KG1 (cell line): ENCODE results near the gene ACSM2A.
"Not testable (repeated sequence)": the region's sequence is repeated elsewhere in the genome, so short reads cannot be mapped to it uniquely, and the experiment has no call there.

Source experiments
- DNase-seq: peaks from one replicate; lab custom pipeline; 2025; lab: John Stamatoyannopoulos, UW

Gene ACSM2A

GRCh38 chr16:20459227-20459626, 7.9 kb downstream of the ACSM2A start:
- DNase-seq: not testable (repeated sequence)

- DNase-seq: not testable (repeated sequence)
These were observed 9.0 kb downstream of the ACSM2A start for GRCh38 chr16:20460313-20460712.

- not testable (repeated sequence) for DNase-seq
These were observed 17.6 kb downstream of the ACSM2A start for GRCh38 chr16:20468954-20469353.

DNA sequence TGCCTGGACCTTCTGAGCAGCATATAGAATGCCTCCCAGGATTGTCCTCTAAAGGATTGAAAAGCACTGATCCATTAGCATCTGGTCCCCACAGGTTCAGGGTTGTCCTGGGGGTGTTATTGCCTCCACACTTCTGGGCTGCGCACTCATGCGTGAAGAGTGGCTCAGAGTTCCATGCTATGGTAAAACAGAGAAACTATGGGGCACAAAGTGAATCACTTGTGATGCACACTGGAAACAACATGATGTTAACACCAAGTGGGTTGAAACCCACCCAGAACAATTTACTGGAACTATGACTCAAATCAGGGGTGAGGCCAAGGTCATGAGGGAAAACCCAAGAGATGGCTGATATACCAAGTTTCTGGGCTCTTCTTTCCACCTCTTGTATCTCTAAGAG, 18.6 kb downstream of the ACSM2A start:
- not testable (repeated sequence) for DNase-seq

DNA sequence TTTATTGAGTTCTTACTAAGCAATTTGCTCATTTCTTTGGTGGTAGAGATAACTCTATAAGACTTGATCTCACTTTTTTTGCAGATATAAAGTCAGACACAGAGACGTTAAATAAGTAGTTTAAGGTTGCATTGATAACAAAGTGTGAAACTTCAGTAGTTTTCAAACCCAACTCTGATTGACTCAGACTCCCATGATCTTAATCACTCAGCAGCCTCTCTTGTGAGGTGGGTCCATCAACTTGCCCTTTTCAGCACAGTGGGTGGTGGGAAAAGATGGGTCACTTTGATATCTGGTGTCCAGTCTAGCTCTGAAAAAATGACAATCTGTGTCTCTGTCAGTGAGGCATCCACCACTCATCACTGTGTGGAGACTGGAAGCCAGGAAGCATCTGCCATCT, 19.4 kb downstream of the ACSM2A start:
- not testable (repeated sequence) for DNase-seq

GRCh38 chr16:20477188-20477744, 25.9 kb downstream of the ACSM2A start:
- DNase-seq: not testable (repeated sequence)

GRCh38 chr16:20483989-20484388, 32.7 kb downstream of the ACSM2A start:
- not testable (repeated sequence) for DNase-seq

- no peak for DNase-seq
These were observed 33.4 kb downstream of the ACSM2A start for GRCh38 chr16:20484726-20485125.

GRCh38 chr16:20485408-20485807, 34.1 kb downstream of the ACSM2A start:
- no peak for DNase-seq

DNA sequence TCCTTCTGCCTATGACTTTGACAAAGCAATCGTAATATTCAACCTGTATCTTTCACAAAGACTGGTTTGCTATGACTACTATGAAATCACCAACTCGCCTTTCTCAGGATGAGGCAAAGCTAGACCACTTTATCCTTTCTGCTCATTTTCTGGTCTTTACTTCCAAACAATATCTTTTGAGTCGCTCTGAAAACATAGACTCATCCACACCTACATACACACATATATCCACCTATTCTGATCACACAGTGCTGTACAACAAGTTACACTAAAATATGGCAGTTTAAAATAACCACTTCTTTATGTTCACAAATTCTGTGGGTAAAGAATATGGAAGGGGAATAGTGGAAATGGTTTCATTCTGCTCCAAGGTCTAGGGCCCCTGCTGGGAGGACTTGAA, 39.7 kb downstream of the ACSM2A start:
- not testable (repeated sequence) for DNase-seq

DNA sequence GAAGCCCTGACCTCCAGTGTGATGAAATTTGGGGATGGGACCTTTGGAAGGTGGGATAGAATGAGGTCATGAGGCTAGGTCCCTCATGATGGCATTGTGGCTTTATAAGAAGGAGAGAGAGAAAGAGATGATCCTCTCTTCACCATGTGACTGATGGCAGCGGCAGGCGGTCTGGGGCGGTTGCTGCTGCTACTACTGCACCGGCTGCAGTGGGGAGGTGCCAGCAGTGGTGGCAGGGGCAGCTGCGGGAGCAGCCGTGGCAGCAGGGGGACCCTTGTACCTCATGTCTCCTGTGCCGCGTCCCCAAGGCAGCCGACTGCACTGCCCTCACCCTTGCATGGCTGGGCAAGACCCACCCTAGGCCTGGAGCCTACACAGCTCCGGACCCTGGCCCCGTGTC, 40.1 kb downstream of the ACSM2A start:
- not testable (repeated sequence) for DNase-seq

DNA sequence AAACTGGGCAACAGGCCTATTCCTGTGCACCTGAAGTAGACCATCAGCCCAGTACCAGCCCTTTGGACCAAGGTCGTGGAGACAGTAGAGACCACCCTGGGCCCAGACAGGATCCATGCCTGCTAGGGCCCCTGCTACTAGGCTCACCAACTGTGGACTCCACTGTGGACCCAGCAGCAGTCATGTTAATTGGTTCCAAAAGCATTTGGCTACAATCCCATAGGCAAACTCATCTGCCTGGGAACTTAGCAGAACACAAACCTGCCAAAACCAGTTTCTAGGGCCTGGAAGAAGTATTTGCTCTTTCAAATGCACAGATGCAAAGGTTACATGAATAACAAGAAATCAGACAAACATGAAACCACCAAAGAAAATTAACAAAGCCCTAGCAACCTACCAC, 53.1 kb downstream of the ACSM2A start:
- no peak for DNase-seq

DNA sequence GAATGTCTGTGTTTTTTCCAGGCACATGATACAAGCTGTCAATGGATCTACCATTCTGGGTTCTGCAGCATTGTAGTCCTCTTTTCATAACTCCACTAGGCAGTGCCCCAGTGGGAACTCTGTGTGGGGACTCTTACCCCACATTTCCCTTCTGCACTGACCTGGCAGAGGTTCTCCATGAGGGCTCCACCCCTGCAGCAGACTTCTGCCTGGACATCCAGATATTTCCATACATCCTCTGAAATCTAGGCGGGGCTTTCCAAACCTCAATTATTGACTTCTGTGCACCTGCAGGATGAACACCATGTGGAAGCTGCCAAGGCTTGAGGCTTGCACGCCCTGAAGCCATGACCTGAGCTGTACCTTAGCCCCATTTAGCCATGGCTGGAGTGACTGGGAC, 56.0 kb downstream of the ACSM2A start:
- no peak for DNase-seq

- DNase-seq: no peak
These were observed 59.0 kb downstream of the ACSM2A start for GRCh38 chr16:20510323-20510722.

GRCh38 chr16:20515688-20516090, 64.4 kb downstream of the ACSM2A start:
- no peak for DNase-seq

DNA sequence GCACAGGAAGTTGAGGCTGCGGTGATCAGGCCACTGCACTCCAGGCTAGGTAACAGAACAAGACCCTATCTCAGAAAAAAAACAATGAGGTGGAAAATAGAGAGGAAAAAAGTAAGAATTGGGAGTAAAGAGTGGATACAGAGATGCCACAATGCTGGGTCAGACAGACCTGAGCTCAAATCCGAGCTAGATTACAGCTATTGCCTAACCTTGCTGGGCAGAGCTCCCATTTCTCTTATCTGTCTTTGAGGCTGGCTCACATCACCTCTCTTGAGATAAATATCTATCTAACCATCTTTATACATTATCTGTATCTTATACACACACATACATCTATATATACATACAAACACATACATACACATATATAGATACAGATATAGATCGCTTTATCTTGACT, 65.8 kb downstream of the ACSM2A start:
- DNase-seq: no peak

DNA sequence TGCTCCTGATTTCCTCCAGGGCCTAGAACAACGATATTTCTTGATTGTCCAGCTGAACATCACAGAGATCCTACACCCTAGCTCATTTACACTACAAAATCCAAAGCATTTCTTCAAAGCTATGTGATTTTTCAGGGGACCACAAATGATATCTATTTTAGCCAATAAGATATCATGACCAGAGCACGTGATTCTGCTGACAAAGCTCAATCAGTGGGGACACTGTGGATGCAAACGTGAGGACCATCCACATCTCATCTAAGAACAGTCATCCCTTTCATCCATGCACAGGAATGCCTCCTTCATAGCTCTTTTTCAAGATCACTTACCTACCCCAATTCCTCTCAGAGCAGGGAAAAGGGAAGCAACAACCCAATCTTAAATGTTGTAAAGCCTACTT, 67.9 kb downstream of the ACSM2A start:
- no peak for DNase-seq

DNA sequence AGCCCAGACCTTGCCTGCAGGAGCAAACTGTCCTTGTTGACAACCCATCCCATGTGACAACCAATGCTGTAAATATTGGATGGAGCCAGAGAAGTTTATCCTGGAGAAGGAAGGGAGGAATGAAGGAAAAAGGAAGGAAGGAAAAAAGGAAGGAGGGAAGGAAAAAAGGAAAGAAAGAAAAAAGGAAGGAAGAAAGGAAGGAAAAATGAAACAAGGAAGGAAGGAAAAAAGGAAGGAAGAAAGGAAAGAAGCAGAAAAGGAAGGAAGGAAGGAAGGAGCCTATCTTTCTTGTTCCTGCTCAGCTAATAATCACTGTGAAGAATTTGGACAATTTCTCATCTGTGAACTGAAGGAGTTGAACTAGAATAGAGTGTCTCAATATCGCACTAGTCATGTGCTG, 68.8 kb downstream of the ACSM2A start:
- no peak for DNase-seq

DNA sequence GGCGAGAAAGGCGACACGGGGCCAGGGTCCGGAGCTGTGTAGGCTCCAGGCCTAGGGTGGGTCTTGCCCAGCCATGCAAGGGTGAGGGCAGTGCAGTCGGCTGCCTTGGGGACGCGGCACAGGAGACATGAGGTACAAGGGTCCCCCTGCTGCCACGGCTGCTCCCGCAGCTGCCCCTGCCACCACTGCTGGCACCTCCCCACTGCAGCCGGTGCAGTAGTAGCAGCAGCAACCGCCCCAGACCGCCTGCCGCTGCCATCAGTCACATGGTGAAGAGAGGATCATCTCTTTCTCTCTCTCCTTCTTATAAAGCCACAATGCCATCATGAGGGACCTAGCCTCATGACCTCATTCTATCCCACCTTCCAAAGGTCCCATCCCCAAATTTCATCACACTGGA, 80.5 kb downstream of the ACSM2A start:
- DNase-seq: not testable (repeated sequence)

DNA sequence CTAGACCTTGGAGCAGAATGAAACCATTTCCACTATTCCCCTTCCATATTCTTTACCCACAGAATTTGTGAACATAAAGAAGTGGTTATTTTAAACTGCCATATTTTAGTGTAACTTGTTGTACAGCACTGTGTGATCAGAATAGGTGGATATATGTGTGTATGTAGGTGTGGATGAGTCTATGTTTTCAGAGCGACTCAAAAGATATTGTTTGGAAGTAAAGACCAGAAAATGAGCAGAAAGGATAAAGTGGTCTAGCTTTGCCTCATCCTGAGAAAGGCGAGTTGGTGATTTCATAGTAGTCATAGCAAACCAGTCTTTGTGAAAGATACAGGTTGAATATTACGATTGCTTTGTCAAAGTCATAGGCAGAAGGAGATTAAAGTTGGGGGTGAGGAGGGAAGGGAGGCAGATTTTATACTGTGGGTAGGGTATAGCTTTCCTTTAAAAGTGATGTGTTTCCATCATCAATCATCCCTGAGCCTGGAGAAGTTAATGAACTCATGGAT, 81.0 kb downstream of the ACSM2A start:
- DNase-seq: not testable (repeated sequence)

DNA sequence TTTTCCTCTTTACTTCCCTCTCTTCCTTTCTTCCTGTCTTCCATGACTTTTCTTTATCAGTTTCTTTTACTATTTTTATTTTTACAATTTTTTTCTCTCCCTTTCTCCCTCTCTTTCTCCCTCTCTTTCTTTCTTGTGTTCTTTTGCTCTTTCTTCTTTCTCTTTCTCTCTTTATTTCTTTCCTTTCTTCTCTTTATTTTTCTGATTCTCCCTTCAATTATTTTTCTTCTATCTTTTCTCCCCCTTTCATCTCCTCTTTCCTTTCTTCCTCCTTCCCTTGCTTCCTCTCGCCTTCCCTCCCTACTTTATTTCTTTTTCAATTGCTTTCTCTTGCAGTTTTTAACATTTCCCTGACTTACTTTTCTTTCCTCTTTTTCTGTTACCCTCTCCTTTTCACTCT, 85.3 kb downstream of the ACSM2A start:
- not testable (repeated sequence) for DNase-seq
